Skeletal muscle cell (primary cell): ENCODE results near the gene PANX1.
"Not testable (repeated sequence)": the region's sequence is repeated elsewhere in the genome, so short reads cannot be mapped to it uniquely, and the experiment has no call there.

ENCODE experiments used
- DNase-seq: peaks from one replicate; pipeline ENCODE4 v3.0.0-alpha.2; 2010; ENCODE audit warnings: low read depth
- H3K4me3 ChIP-seq: 2 replicates; pipeline ENCODE4 v1.5.1; 2011; ENCODE audit warnings: low read depth, mild to moderate bottlenecking, control low read depth, low read length, moderate library complexity

PANX1 gene

DNA sequence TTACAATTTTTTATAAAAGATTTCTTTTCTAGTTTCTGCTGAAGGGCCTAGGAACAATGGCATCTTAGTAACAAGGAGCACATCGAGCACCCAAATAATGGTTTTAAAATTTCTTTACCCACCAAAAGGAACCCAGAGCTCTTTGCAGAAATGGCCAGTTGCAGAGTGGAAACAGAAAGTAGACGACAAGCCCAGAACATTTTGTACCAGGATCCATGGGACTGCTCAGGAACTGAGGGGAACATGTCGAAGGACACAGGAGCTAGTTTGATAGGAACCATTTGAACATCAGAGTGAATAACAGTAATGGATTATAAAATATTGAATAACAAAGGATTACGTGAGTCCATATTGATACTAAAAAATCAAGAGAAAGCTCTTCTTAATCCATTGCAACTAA, 17.3 kb downstream of the PANX1 start:
- no peak overlapping the region for H3K4me3 ChIP-seq
- DNase-seq, result no peak

DNA sequence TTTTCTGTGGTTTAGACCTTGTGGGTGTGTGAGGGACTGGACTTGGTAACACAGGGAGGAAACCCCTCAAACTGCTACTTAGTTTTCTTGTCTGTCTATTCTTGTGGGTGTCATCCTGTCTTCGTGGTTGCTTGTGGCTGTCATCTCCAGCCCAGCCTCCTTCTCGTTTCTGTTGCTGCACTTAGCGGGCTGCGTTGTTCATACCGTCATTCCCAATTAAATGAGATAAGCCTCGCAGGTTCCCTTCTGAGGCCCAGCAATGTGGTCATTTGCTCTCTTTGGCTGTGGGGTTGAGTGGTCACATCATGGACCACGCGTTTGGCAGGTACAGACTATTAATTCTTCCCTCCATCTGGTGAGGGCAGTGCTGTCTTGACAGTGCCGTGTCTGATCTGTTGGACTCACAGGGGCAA, 18.8 kb downstream of the PANX1 start:
- no peak overlapping the region for H3K4me3 ChIP-seq

DNA sequence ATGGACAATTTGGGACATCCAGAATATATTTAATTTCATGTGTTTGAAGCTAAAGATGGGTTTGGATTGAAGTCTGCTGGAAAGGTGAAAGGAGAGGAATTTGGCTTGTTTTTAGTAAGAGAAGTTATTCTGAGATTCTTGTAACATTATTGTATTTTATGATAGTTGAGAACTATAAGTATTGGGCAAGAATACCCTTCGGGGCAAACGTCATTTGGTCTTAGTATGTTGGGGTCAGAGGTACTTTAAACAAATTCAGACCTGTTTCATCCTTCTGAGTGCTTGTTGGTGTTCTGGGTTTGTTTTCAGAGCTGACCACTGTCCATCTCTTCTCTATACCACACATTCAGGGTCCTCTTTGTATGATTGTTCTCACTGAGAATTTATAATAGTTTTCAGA, 19.5 kb downstream of the PANX1 start:
- DNase-seq, result no peak
- H3K4me3 ChIP-seq, result no peak overlapping the region

More for the DNA sequence above, 18.8 kb downstream of the PANX1 start:
- DNase-seq, result no peak

DNA sequence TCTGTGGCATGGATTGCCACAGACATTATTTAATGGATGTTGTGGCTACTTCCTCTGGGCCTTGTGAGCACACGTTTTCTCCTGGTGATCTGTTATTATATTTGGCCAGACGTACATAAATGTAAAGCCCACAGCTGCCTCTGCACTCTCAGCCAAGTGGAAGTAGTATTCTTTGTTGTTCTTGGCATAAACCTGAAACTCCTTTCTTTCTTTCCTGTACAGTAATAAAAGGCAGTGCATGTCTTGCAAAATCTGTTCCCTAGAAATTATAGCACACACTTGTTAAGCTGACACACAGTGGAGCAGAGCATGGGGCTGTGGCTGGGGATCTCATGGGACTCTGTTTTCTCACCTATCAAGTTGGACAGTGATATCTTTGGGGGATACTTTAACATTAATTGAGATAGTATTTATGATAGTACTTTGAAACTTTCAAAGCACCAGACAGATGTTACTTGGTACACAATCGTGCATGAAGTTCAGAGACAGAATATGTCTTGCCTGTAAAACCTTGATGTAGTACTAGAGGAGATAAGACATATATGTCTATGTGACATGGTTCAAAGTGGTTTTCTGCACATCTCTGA, 20.9 kb downstream of the PANX1 start:
- DNase-seq, result peak; percentile 85
- H3K4me3 ChIP-seq, result no peak overlapping the region

DNA sequence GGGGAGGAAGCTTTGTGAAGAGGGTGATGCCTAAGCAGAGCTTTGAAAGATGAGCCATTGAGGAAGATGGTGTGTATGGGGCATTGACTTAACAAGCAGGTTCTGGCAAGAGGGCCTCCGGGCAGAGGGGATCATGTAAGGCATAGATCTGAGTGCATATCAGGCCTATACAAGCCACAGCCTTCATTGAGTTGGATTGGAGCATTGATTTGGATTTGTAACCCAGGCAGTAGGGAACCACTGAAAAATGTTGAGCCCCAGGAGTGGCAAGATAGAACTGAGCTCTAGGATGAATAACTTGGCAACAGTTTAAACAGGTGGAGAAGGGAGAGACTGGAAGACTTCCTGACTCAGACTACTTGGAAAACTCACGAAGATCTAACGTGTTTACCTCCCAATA, 21.4 kb downstream of the PANX1 start:
- no peak overlapping the region for H3K4me3 ChIP-seq
- no peak for DNase-seq

DNA sequence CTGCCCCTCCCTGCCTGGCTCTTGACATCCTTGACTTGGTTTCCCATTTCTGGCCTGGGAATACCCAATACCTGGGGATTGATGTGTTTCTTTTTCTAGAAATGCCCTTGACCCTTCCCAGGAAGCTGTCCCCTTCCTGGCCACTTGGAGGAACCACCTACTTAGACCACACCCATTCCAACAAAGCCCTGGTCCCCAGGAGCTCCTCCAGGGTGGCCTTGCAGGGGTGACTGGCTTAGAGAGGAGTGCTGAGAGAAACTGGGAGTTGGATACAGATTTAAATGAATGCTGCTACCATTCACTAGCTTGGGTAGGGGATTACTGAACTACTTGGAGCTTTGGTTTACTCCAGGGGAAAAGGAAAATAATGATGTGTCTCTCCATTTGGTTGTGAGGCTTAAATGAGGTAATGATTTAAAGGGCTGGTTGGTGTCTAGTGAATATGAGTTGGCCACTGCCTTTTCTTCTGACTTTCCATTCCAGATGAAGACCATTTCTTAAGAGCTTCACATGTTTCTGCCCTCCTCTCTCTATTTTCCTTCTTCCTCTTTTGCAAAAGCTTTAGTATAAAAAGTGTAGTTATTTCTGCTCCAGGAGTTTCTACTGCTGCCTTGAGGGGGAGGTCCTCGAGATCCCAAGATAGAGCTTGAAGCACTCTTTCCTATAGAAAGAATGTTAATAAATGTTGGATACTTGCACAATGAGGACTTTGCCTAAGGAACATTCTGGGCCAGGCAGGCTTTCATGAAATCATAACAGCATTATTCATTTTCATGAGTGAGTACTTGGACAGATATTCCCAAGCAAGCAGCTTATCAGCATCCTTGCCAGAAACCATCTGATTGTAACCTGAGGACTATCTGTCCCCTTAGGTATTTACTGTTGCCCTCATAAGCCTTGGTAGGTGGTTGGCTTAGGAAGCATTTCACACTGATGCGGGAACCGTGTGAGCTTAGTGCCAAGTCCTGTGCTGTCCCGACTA, 22.4 kb downstream of the PANX1 start:
- H3K4me3 ChIP-seq, result no peak overlapping the region
- DNase-seq, result no peak

DNA sequence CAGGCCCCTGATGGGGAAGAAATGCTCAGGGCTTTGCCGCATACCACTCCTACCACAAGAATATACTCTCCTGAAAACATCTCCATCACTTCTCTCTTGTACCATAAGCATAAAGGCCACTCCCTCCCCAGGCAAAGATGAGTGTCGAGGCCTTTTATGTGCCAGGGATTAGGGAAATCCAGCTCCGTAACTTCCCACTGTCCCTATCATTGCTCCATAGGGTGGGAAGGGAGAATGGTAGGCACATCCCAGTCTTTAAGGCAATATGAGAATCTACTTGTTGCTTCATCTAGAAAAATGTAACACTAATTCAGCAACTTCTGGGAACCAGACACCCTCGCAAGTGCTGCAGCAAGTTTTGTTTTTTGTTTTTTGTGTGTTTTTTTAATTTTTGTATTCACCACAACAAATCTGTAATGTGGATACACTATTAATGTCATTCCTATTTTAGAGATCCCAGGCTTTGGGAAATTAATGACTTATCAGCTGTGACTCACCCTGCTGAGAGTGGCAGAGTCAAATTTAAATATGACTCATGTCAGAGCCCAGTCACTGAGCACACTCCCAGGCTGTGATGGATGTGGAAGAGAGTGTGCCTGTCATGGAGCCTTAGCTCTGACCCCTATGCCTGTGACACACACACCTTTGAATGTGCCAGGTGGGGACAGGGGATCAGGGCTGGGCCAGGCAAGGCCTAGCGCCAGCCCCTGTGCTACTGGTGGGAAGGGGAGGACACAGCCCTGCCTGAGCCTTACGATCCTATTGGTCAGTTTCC, 23.4 kb downstream of the PANX1 start:
- H3K4me3 ChIP-seq, result no peak overlapping the region
- no peak for DNase-seq

DNA sequence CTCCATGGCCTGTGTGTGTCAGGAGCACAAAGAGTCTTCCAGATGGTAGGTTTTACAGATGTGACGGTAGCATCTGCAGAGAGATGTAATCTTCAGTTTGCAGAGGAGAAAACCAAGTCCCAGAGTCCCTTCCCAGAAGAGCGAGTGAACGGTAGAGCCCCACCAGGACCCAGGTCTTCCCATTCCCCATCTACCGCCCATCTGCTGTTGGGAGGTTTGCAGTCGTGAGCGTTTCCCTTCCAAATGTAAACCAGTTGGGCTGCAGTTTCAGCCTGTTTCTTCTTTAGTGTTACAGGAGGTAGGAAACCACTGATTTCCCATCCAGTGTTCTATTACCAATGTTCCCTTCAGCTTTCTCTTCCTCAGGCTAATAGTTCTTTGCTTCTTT, 24.0 kb downstream of the PANX1 start:
- DNase-seq, result no peak
- H3K4me3 ChIP-seq, result no peak overlapping the region

DNA sequence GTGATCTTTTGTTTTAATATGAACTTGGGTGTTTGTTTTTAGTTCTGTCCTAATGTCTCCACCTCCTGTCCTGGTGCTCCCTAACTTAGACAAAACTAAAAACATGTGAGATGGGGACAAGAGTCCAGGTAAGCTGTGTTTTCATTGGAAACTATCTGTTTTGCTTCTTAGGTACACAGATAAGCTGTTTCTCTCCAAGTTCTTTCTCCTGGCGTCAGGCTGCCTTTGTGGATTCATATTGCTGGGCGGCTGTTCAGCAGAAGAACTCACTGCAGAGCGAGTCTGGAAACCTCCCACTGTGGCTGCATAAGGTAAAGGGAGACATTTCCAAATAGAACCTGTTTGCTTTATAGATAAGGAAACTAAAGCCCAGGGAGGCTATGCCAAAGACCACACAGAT, 24.7 kb downstream of the PANX1 start:
- no peak overlapping the region for H3K4me3 ChIP-seq
- no peak for DNase-seq

DNA sequence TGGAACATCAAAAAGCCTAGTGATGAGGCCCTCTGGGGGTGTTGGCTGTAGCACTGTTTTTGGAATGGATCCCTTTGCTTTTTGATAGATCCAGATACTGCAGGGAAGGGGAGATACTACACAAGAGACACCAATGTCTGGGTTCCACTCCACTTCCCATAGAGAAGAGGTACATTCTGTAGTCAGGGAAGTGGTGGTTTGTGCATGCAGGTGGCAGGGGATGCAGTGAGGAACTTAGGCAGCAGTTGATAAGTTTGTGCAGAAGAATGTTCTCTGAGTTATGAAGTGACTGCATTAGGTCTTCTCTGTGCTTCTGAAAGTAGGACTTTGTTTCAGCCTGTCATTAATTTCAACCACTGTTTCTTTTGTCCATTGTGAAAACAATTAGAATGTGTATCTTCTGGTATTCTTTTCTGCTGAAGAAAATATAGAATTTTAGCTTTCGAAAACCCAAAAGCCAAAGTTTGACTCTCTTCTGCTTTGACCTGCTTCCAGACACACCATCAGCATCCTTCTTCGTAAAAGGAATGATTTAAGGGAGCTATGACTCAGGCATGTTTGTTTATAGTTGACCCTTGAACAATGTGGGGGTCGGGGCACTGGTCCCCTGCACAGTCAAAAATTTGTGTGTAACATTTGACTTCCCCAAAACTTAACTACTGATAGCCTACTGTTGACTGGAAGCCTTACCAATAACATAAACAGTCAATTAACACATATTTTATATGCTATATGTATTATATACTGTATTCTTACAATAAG, 25.6 kb downstream of the PANX1 start:
- H3K4me3 ChIP-seq, result no peak overlapping the region
- DNase-seq, result no peak

DNA sequence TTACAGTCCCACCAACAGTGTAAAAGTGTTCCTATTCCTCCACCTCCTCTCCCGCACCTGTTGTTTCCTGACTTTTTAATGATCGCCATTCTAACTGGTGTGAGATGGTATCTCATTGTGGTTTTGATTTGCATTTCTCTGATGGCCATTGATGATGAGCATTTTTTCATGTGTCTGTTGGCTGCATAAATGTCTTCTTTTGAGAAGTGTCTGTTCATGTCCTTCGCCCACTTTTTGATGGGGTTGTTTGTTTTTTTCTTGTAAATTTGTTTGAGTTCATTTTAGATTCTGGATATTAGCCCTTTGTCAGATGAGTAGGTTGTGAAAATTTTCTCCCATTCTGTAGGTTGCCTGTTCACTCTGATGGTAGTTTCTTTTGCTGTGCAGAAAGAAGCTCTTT, 28.7 kb downstream of the PANX1 start:
- not testable (repeated sequence) for DNase-seq, H3K4me3 ChIP-seq

DNA sequence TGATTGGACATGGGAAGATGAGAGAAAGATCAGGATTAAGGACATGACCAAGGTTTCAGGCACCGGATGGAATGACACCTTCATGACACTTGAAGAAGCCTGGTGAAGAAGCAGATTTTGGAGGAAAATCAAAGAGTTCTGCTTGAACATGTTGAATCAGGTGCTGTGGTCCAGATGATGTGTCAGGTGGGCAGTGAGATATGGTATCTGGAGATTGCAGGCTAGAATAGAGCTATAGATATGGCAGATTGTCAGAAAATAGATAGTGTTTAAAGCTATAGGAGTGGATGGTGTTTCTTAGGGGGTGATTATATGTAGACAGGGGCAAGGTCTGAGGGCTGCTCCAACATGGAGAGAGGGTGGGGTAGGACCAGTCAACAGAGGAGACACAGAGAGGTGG, 40.2 kb downstream of the PANX1 start:
- no peak for DNase-seq
- H3K4me3 ChIP-seq, result no peak overlapping the region

DNA sequence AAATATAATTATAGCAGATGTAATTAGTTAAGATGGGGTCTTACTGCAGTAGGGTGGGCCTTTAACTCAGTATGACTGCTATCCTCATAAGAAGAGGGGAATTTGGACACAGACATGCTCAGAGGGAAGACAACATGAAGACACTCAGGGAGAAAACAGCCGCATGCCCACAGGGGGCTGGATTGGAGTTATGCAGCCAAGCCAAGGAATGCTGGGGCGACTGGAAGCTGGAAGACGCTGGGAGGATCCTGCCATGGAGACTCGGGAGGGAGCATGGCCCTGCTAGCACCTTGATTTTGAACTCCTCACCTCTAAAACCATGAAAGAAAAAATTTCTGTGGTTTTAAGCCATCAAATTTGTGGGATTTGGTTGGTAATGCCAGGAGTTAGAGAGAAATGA, 40.9 kb downstream of the PANX1 start:
- no peak overlapping the region for H3K4me3 ChIP-seq
- DNase-seq, result no peak

DNA sequence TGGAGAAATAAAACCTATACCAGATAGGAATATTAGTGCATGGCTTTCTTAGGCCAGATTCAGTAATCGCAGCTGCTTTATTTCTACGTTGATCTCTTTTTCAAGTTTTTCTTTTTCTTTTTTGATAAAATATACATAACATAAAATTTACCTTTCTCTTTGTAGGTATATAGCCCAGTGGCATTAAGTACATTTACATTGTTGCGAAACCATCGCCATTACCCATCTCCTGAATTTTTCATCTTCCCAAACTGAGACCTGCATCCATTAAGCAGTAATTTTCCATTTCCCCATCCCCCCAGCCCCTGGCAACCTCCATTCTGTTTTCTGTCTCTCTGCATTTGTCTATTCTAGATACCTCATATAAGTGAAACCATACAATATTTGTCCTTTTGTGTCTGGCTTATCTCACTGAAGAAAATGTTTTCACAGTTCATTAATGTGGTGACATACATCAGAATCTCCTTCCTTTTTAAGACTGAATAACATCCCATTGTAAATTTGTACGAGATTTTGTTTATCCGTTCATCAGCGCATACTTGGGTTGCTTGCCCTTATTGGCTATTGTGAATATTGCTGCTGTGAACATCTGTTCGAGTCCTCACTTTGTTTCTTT, 41.4 kb downstream of the PANX1 start:
- no peak overlapping the region for H3K4me3 ChIP-seq
- DNase-seq, result no peak

DNA sequence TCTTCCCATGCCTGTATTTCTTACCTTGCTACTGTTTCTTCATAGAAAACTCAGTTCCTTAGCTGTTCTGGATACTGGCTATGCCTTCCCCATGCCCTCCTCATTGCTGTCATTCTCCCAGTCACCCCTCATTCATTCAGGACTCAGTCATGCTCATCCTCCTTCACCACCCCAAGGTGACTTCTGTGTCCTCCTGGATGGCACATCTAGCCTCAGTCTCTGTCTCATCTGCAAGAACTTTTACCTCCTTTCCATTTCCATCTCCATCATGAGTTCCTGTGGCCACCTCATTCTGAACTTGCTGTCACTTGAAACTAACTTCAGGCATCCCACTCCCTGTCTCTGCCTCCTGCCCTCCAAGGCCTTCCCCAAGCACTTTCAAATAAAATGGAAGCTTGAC, 42.3 kb downstream of the PANX1 start:
- H3K4me3 ChIP-seq, result no peak overlapping the region
- no peak for DNase-seq

DNA sequence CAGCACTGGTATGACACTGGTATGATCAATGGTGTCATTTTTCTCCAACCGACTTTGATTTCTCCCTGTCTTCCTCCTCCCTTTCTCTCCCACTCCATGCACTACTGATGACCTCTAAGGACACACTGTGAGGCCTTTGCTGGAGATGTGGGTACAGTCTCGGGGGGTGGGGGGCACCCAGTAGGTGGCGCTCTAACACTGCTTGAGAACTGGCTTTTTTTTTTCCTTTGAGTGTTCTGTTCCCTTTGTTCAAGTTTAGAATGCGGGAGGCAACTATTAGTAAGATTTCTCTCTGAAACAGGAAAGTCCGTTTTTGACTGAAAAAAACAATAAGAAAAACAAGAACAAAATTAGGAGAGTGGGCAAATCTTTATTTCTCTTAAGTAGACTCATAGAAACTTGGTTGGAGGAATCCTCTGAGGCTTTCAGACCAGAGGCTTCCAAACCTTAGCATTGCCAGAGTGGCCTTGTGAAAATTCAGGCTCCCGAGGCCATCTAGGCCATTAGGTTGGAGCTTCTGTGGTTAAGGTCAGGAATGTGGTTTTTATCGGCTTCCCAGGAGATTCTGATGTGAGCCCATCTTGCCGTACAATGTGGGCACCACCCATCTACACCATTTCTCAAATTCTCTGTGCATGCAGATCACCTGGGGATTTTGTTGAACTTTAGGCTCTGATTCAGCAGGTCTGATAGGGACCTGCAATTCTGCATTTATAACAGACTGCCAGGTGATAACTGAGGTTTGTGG, 43.2 kb downstream of the PANX1 start:
- no peak for DNase-seq

DNA sequence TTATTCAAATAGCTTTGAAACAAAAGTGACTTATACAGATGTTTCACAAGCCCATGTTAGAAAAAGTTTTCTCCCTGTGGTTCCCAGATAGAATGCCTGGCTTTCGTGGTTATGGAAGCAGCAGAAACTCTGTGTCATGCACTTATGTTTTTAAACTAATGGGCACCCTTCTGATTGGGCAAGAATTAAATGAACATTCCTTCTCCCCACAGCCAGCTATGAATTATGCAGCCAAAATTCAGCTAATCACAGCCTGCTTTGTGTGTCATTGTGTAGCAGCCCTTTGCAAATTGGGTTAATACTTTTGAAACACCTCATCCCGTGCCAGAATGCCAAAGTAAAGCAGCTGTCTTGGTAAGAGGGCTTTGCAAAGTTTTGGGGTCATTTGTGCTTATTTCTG, 46.9 kb downstream of the PANX1 start:
- peak; percentile 76 for DNase-seq
- no peak overlapping the region for H3K4me3 ChIP-seq

More for the DNA sequence above, 43.2 kb downstream of the PANX1 start:
- H3K4me3 ChIP-seq, result no peak overlapping the region

DNA sequence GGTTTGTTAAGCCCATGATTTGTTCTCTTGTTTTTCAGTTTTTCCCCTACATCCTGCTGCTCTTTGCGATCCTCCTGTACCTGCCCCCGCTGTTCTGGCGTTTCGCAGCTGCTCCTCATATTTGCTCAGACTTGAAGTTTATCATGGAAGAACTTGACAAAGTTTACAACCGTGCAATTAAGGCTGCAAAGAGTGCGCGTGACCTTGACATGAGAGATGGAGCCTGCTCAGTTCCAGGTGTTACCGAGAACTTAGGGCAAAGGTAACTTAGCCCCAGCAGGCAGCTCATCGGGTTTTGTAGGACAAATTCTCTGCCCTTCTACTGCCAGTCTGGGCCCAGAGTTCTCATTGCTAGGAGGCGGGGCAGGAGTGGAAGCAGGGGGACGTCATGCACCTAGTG, 49.7 kb downstream of the PANX1 start:
- no peak overlapping the region for H3K4me3 ChIP-seq
- DNase-seq, result no peak
